HepG2 (cell line): ENCODE data around the gene NEURL1B. TPM values are rescaled to one million over a fixed set of nuclear protein-coding genes. Genes with fewer than 3 reads are reported as not detected.

Source experiments
- ATAC-seq: fragments of 200-7000 bp; cut with Tn5 transposase; 3 replicates; pipeline ENCODE4 v1.9.1; 2020; ENCODE audit warnings: mild to moderate bottlenecking, moderate library complexity
- BruUV-seq: library from RNA; stranded (reverse); fragments of 400-500 nt; replicated peaks from 2 replicates; lab custom pipeline; 2021; lab: Mats Ljungman, UMichigan
- CTCF ChIA-PET: fragments of 300-600 bp; formaldehyde crosslinking; extraction: SDS; loops from one replicate; lab custom pipeline; 2021; ENCODE audit warnings: low total read pairs, inconsistent platforms, low intra/inter-chr PET ratio; lab: Yijun Ruan, JAX
- POLR2A ChIA-PET: fragments of 350-600 bp; sonication (Branson Sonifier 250); formaldehyde crosslinking; loops from one replicate; lab custom pipeline; 2020; ENCODE audit warnings: antibody characterized with exemption, inconsistent platforms; lab: Yijun Ruan, JAX
- DNase-seq: peaks from one replicate; pipeline ENCODE4 v3.0.0-alpha.2; 2015; ENCODE audit warnings: low spot score
- FAIRE-seq: peaks from 3 replicates; lab custom pipeline; 2011; peaks lifted over from hg19 to GRCh38; lab: Jason Lieb, UNC
- H2AFZ ChIP-seq: one replicate; pipeline ENCODE4 v1.6.1; 2011; ENCODE audit warnings: low read length, inconsistent platforms
- H3K27ac ChIP-seq: fragments of 300-600 bp; 3 replicates; pipeline ENCODE4 v1.8.0; 2011; ENCODE audit warnings: mixed run types, mild to moderate bottlenecking, mixed read lengths, low read length, inconsistent platforms; ENCODE audit not compliant: insufficient read depth; ENCODE audit errors: extremely low read length
- H3K27me3 ChIP-seq, 2 experiments: fragments of 200-600 bp in 1 of 2; 2 replicates in 1 of 2; 3 replicates in 1 of 2; pipeline versions ENCODE4 v1.6.0 to v1.8.0; 2011; ENCODE audit warnings: low read length in 2 of 2, mild to moderate bottlenecking in 2 of 2, moderate library complexity in 2 of 2, inconsistent platforms in 1 of 2; ENCODE audit not compliant: insufficient read depth in 2 of 2, control insufficient read depth in 1 of 2
- H3K36me3 ChIP-seq, 2 experiments: fragments of 200-600 bp in 1 of 2; replicated peaks in 1 of 2; 2 replicates in 1 of 2; 3 replicates in 1 of 2; pipeline versions ENCODE4 v1.5.1 to v1.8.0; 2011; ENCODE audit warnings: low read length in 2 of 2, inconsistent platforms in 1 of 2; ENCODE audit not compliant: insufficient read depth in 2 of 2, control insufficient read depth in 1 of 2
- H3K4me1 ChIP-seq: 2 replicates; pipeline ENCODE4 v1.5.1; 2012; ENCODE audit warnings: low read length, inconsistent platforms; ENCODE audit not compliant: insufficient read depth
- H3K4me2 ChIP-seq: 2 replicates; pipeline ENCODE4 v1.6.0; 2011; ENCODE audit warnings: low read depth, low read length, inconsistent platforms
- H3K4me3 ChIP-seq, 3 experiments: fragments of 200-600 bp in 1 of 3; sonication (generic), shearing (Covaris generic) in 1 of 3; replicated peaks in 1 of 3; 2 replicates each; pipeline ENCODE4 v1.5.1; 2011 to 2016; ENCODE audit warnings: low read length in 3 of 3, inconsistent platforms in 2 of 3, low read depth in 2 of 3, mild to moderate bottlenecking in 2 of 3, control low read depth in 1 of 3, mixed read lengths in 1 of 3; ENCODE audit not compliant: insufficient read depth in 1 of 3
- H3K79me2 ChIP-seq: one replicate; pipeline ENCODE4 v1.6.1; 2011; ENCODE audit warnings: low read length, inconsistent platforms; ENCODE audit not compliant: insufficient read depth
- H3K9ac ChIP-seq: 2 replicates; pipeline ENCODE4 v1.6.0; 2011; ENCODE audit warnings: mild to moderate bottlenecking, low read depth, low read length, inconsistent platforms; ENCODE audit not compliant: insufficient read depth
- H3K9me3 ChIP-seq: 2 replicates; pipeline ENCODE4 v1.5.1; 2012; ENCODE audit warnings: mild to moderate bottlenecking, low read length
- H4K20me1 ChIP-seq: 2 replicates; pipeline ENCODE4 v1.6.0; 2011; ENCODE audit warnings: inconsistent platforms, mild to moderate bottlenecking, low read length, moderate library complexity; ENCODE audit not compliant: insufficient read depth
- HNF4A ChIP-seq: sonication (generic); formaldehyde crosslinking; IDR thresholded peaks from 2 replicates; pipeline ENCODE4 v1.4.0; 2020; ENCODE audit warnings: missing genetic modification reagents
- NR2F6 ChIP-seq, 2 experiments: IDR thresholded peaks; 2 replicates each; pipeline ENCODE4 v1.6.1; 2016; ENCODE audit warnings: antibody characterized with exemption in 1 of 2, mild to moderate bottlenecking in 1 of 2
- RARA ChIP-seq: IDR thresholded peaks from 2 replicates; pipeline ENCODE4 v1.6.1; 2016; ENCODE audit warnings: missing genetic modification reagents, missing compliant biosample characterization
- THRA ChIP-seq: sonication (generic); formaldehyde crosslinking; IDR thresholded peaks from 2 replicates; pipeline ENCODE4 v1.4.0; 2020; ENCODE audit warnings: missing genetic modification reagents, borderline replicate concordance
- TSC22D2 ChIP-seq: sonication (generic); formaldehyde crosslinking; IDR thresholded peaks from 2 replicates; pipeline ENCODE4 v1.5.1; 2020; ENCODE audit warnings: missing genetic modification reagents, mild to moderate bottlenecking, borderline replicate concordance
- ZNF253 ChIP-seq: sonication (generic); formaldehyde crosslinking; IDR thresholded peaks from 2 replicates; pipeline ENCODE4 v1.8.0; 2022; ENCODE audit warnings: mild to moderate bottlenecking, missing genetic modification reagents, borderline replicate concordance
- ZNF33A ChIP-seq: sonication (generic); formaldehyde crosslinking; IDR thresholded peaks from 2 replicates; pipeline ENCODE4 v1.5.1; 2020; ENCODE audit warnings: missing genetic modification reagents, mild to moderate bottlenecking, moderate library complexity, borderline replicate concordance
- ZNF687 ChIP-seq: sonication (generic); formaldehyde crosslinking; IDR thresholded peaks from 2 replicates; pipeline ENCODE4 v1.5.1; 2020; ENCODE audit warnings: mild to moderate bottlenecking, missing genetic modification reagents, moderate library complexity
- ZNF839 ChIP-seq: sonication (generic); formaldehyde crosslinking; IDR thresholded peaks from 2 replicates; pipeline ENCODE4 v1.4.0; 2020; ENCODE audit warnings: missing genetic modification reagents, mild to moderate bottlenecking, borderline replicate concordance
- WGBS: methylation state at CpG from one replicate; pipeline ENCODE4 v1.1.6; 2017; ENCODE audit warnings: low lambda C conversion rate; 5-methylcytosine and 5-hydroxymethylcytosine counted together
- in situ Hi-C: cut with HindIII; loops from 2 replicates; pipeline ENCODE4 v1.10.0; 2017; ENCODE audit warnings: low pct_unique_long_range_greater_than_20kb; ENCODE audit not compliant: extremely low pct_ligation_motif_present
- intact Hi-C: fragments of 100-400 bp; cut with micrococcal nuclease; formaldehyde crosslinking; loops from one replicate; pipeline ENCODE4 v1.10.0; 2022; ENCODE audit not compliant: unreplicated experiment
- polyA plus RNA-seq, 8 experiments: library from polyadenylated mRNA; depleted of rRNA in 3 of 8; stranded (reverse) in 7 of 8; unstranded in 1 of 8; fragments of >200 nt; fragmentation: Illumina TruSeq in 4 of 8; extraction: Trizol in 4 of 8; gene quantifications; 2 replicates each; pipeline versions ENCODE4 v1.2.1 to v1.2.3, GENCODE V29; 2011 to 2016; ENCODE audit warnings: low read depth in 4 of 8, missing spikeins in 1 of 8, mixed read lengths in 1 of 8; ENCODE audit not compliant: insufficient read depth in 1 of 8
- total RNA-seq, 5 experiments: library from RNA; depleted of rRNA; stranded (reverse); fragments of >200 nt; fragmentation: Illumina TruSeq; extraction: Trizol; gene quantifications; 2 replicates each; pipeline ENCODE4 v1.2.3, GENCODE V29; 2016; ENCODE audit warnings: low read depth in 1 of 5
- TF ChIP-seq, protein P1 (sequence below): sonication (generic); formaldehyde crosslinking; IDR thresholded peaks from 2 replicates; pipeline ENCODE4 v1.5.1; 2020; ENCODE audit warnings: missing genetic modification reagents, mild to moderate bottlenecking, borderline replicate concordance

NEURL1B gene
- total and polyA plus RNA-seq, 2 of the 13 experiments (the other 11 are each of a cell fraction or from before 2014, with no cell fraction given) = 0.09 to 0.13 TPM

- peak; percentile 32; the same call in 1 of the 2 replicates for TF ChIP-seq ZNF687 (CRISPR knock-in tag)
- TF ChIP-seq, protein P1, sequence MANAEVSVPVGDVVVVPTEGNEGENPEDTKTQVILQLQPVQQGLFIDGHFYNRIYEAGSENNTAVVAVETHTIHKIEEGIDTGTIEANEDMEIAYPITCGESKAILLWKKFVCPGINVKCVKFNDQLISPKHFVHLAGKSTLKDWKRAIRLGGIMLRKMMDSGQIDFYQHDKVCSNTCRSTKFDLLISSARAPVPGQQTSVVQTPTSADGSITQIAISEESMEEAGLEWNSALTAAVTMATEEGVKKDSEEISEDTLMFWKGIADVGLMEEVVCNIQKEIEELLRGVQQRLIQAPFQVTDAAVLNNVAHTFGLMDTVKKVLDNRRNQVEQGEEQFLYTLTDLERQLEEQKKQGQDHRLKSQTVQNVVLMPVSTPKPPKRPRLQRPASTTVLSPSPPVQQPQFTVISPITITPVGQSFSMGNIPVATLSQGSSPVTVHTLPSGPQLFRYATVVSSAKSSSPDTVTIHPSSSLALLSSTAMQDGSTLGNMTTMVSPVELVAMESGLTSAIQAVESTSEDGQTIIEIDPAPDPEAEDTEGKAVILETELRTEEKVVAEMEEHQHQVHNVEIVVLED = no peak
- TF ChIP-seq ZNF839 (CRISPR knock-in tag) = no peak
- TF ChIP-seq TSC22D2 (CRISPR knock-in tag) = no peak
Measured at GRCh38 chr5:172727551-172727950, 86.5 kb downstream of the NEURL1B start (continued).

DNA sequence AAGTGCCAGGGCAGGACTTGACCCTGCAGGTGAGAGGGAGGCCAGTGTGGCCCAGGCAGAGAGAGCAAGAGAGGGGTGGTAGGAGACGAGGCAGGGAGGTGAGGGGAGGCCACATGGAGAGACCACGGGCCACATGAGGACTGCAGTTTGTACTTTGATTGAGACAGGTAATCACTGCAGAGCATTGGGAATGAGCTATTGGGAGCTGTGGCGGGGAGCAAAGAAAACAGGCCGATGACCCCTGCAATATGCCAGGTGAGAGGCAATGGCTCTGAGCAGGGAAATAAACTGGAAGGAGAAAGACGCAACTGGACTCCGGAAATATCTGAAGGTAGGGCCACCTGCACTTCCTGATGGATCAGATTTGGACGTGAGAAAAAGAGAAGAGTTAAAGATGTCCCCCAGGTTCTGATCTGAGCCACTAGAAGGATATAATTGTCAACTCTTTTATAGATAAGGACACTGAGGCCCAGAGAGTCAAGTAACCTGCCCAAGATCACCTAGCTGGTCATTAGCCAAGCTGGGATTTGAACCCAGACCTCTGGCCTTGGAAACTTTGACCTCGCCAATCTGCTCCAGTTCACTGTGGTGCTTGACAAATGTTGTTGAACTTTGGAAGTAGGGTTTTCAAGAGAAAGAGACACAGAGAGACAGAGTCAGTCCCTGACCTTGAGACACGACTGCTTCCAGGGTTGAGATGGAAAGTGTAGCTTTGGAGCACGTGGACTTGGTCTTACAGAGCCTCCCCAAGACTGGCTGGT lies 87.6 kb downstream of the NEURL1B start:
- 33% methylated on average over 9 of the region's 10 CpGs for WGBS
- CTCF ChIA-PET = no interaction called here
- H3K9me3 ChIP-seq = no peaks in the 10 kb centered on the region
- in situ Hi-C loops = loop anchor here (5.0 kb wide), 1 partner anchor 174 kb away; no protein-coding TSS in a partner anchor
- no peak for TF ChIP-seq ZNF253 (CRISPR knock-in tag)
- 0 out of 2 replicates have a peak, but pooled peaks have one; percentile 22 for TF ChIP-seq HNF4A (CRISPR knock-in tag)
- TF ChIP-seq THRA = no peak
- TF ChIP-seq RARA = 0 out of 2 replicates have a peak, but pooled peaks have one; percentile 8
- TF ChIP-seq ZNF33A (CRISPR knock-in tag) = no peak
- TF ChIP-seq NR2F6 (IDR thresholded peaks at IDR 0.05) = 0 out of 2 replicates have a peak, but pooled peaks have one; percentile 20
- no peak for TF ChIP-seq NR2F6 (CRISPR knock-in tag; IDR thresholded peaks at IDR 0.05)
- no peak for ATAC-seq
- H4K20me1 ChIP-seq = no peaks in the 10 kb centered on the region
- H3K27ac ChIP-seq = no peak overlapping the region
- H3K9ac ChIP-seq = no peak overlapping the region
- no TSS peak for BruUV-seq
- FAIRE-seq = no peak
- no peak overlapping the region for H3K4me2 ChIP-seq
- H2AFZ ChIP-seq = no peak overlapping the region
- H3K4me1 ChIP-seq = peaks cover 92% of the 10 kb centered on the region
- H3K4me3 ChIP-seq = no peak overlapping the region
- POLR2A ChIA-PET = interaction anchor here (1.0 to 3.6 kb wide), 3 partner anchors 14 to 43 kb away, joined by 3 to 16 read pairs (median 6); partner anchors contain the start of gene DUSP1
- no peak for DNase-seq
- peaks cover 0 to 25% of the 10 kb centered on the region in 2 experiments; a peak in 4 of 5 replicates for H3K27me3 ChIP-seq
- no peaks in the 10 kb centered on the region for H3K79me2 ChIP-seq
- no peaks in the 10 kb centered on the region for H3K36me3 ChIP-seq
- intact Hi-C loops = no loop called here
